Ishikawa (cell line): ENCODE results near the gene MFSD2A.

Experiments
- CREB1 ChIP-seq: IDR thresholded peaks from 2 replicates; pipeline ENCODE4 v1.6.1; 2012; ENCODE audit warnings: low read depth
- EGR1 ChIP-seq: IDR thresholded peaks from 2 replicates; pipeline ENCODE4 v1.6.1; 2012
- EP300 ChIP-seq: IDR thresholded peaks from 2 replicates; pipeline ENCODE4 v1.6.1; 2012; ENCODE audit warnings: borderline replicate concordance
- MAX ChIP-seq: IDR thresholded peaks from 2 replicates; pipeline ENCODE4 v1.6.1; 2012
- NFIC ChIP-seq: IDR thresholded peaks from 2 replicates; pipeline ENCODE4 v1.6.1; 2012
- REST ChIP-seq: IDR thresholded peaks from 2 replicates; pipeline ENCODE4 v1.6.1; 2012; ENCODE audit warnings: low read depth, mild to moderate bottlenecking
- TCF12 ChIP-seq: IDR thresholded peaks from 2 replicates; pipeline ENCODE4 v1.6.1; 2012; ENCODE audit warnings: low read depth
- YY1 ChIP-seq: IDR thresholded peaks from 2 replicates; pipeline ENCODE4 v1.6.1; 2012; ENCODE audit warnings: low read depth

GRCh38 chr1:39957299-39958015 lies 2.5 kb downstream of the MFSD2A start:
- TF ChIP-seq TCF12 (peak; percentile 81), CREB1 (no peak), EP300 (peak; percentile 79), MAX (no peak), NFIC (peak; percentile 92), YY1 (no peak), REST (no peak), EGR1 (peak; percentile 54; the same call in 1 of the 2 replicates)
